ENCODE results near the gene SLC7A14.

SLC7A14 gene

GRCh38 chr3:170410428-170411029 lies 175.3 kb downstream of the SLC7A14 start:
- Histone ChIP-seq H3K36me3 (replicated peaks; ENCODE audit: insufficient read depth, low read length) (no peaks in the 10 kb centered on the region), H3K4me3 (ENCODE audit: low read length) (no peak overlapping the region), H3K4me1 (ENCODE audit: low read length) (no peaks in the 10 kb centered on the region), H3K27me3 (replicated peaks; ENCODE audit: insufficient read depth, low read length) (no peaks in the 10 kb centered on the region), H4K20me1 (ENCODE audit: insufficient read depth, low read length) (no peaks in the 10 kb centered on the region), H3K27ac (ENCODE audit: low read length) (no peak overlapping the region), H3K9ac (ENCODE audit: low read length) (no peak overlapping the region), H3K9me2 (replicated peaks; ENCODE audit: insufficient read depth, low read length) (no peaks in the 10 kb centered on the region), H2AFZ (ENCODE audit: low read length) (no peak overlapping the region), H3K9me3 (replicated peaks; ENCODE audit: insufficient read depth, low read length) (no peaks in the 10 kb centered on the region), H3K79me2 (ENCODE audit: low read length) (no peaks in the 10 kb centered on the region), H3K4me2 (ENCODE audit: low read depth, low read length) (no peak overlapping the region), H3F3A (ENCODE audit: insufficient read depth, low read length) (no peaks in the 10 kb centered on the region)
- TF ChIP-seq CTCF (IDR thresholded peaks at IDR 0.05; ENCODE audit: low read length) = peak; percentile 65
- no peak for TF ChIP-seq EZH2phosphoT487 (IDR thresholded peaks at IDR 0.05; ENCODE audit: low read length)
- DNase-seq = peak; percentile 51
